Stomach (tissue), 9 donors: Measurements from ENCODE around the gene AATF. TPM values are rescaled to one million over a fixed set of nuclear protein-coding genes. Genes with fewer than 3 reads are reported as not detected.

ENCODE experiments used
- DNase-seq, 2 donors: peaks; one replicate each; pipeline versions ENCODE4 v3.0.0 to v3.0.0-alpha.2; 2013 to 2019
- H3K27ac ChIP-seq, 5 donors: fragments of 200-600 bp in 4 of 5; sonication (generic) in 4 of 5; one replicate each; pipeline ENCODE4 v1.5.1; 2013 to 2019; ENCODE audit warnings: mild to moderate bottlenecking in 1 of 5, moderate library complexity in 1 of 5
- H3K27me3 ChIP-seq, 3 donors: fragments of 200-600 bp; sonication (generic); one replicate each; pipeline ENCODE4 v1.5.1; 2017 to 2019; ENCODE audit warnings: mixed run types in 1 of 3
- H3K36me3 ChIP-seq, 4 donors: fragments of 200-600 bp; sonication (generic); 1 replicate in 3 of 4; 2 replicates in 1 of 4; pipeline ENCODE4 v1.5.1; 2016 to 2019
- H3K4me1 ChIP-seq, 4 donors: fragments of 200-600 bp; sonication (generic); one replicate each; pipeline ENCODE4 v1.5.1; 2016 to 2019
- H3K4me3 ChIP-seq, 4 donors: fragments of 200-600 bp; sonication (generic) in 3 of 4; one replicate each; pipeline ENCODE4 v1.5.1; 2016 to 2019; ENCODE audit warnings: mild to moderate bottlenecking in 1 of 4
- H3K9me3 ChIP-seq, 4 donors: fragments of 200-600 bp; sonication (generic); one replicate each; pipeline ENCODE4 v1.5.1; 2016 to 2019
- EP300 ChIP-seq: sonication (generic); formaldehyde crosslinking; IDR thresholded peaks from one replicate; pipeline ENCODE4 v1.6.1; 2017; ENCODE audit warnings: antibody characterized with exemption
- POLR2A ChIP-seq, 4 donors: fragments of 450-650 bp; IDR thresholded peaks; one replicate each; pipeline ENCODE4 v1.6.1; 2016; ENCODE audit warnings: antibody characterized with exemption in 4 of 4, control low read depth in 2 of 4, mild to moderate bottlenecking in 1 of 4, moderate library complexity in 1 of 4
- POLR2AphosphoS5 ChIP-seq, 3 donors: sonication (generic); formaldehyde crosslinking; IDR thresholded peaks; one replicate each; pipeline ENCODE4 v1.6.1; 2016; ENCODE audit warnings: antibody characterized with exemption in 3 of 3
- WGBS, 5 donors: extraction: QIAGEN DNeasy Blood & Tissue Kit in 3 of 5; methylation state at CpG; one replicate each; pipeline versions ENCODE4 v1.1.5 to v1.1.7; 2013 to 2018; 5-methylcytosine and 5-hydroxymethylcytosine counted together
- intact Hi-C: fragments of 100-400 bp; cut with DNase I; formaldehyde crosslinking; loops from one replicate; pipeline ENCODE4 v1.15.1; 2023; ENCODE audit warnings: low total_unique reads
- polyA plus RNA-seq, 3 donors: library from polyadenylated mRNA; stranded (reverse); fragments of 200-250 nt; gene quantifications; one replicate each; pipeline ENCODE4 v1.2.3, GENCODE V29; 2013
- total RNA-seq, 5 donors: library from RNA; depleted of rRNA; stranded (reverse); fragments of >200 nt; gene quantifications; one replicate each; pipeline versions ENCODE4 v1.1.0 to v1.2.3, GENCODE V29; 2014 to 2016
- TF ChIP-seq, protein P1 (sequence below), 7 experiments: fragments of 450-650 bp in 4 of 7; fragments of 200-600 bp in 3 of 7; sonication (generic) in 3 of 7; IDR thresholded peaks; one replicate each; pipeline ENCODE4 v1.5.1; 2016 to 2019; ENCODE audit warnings: antibody characterized with exemption in 7 of 7, control low read depth in 2 of 7, mild to moderate bottlenecking in 1 of 7
- donor health status: healthy with polysubstance abuse.
- donor health status: Bipolar disorder and iron deficiency.
- donor health status: healthy.

The AATF gene
- total and polyA plus RNA-seq, 8 donors: 5.3 to 52.7 (median 24.7) TPM

DNA sequence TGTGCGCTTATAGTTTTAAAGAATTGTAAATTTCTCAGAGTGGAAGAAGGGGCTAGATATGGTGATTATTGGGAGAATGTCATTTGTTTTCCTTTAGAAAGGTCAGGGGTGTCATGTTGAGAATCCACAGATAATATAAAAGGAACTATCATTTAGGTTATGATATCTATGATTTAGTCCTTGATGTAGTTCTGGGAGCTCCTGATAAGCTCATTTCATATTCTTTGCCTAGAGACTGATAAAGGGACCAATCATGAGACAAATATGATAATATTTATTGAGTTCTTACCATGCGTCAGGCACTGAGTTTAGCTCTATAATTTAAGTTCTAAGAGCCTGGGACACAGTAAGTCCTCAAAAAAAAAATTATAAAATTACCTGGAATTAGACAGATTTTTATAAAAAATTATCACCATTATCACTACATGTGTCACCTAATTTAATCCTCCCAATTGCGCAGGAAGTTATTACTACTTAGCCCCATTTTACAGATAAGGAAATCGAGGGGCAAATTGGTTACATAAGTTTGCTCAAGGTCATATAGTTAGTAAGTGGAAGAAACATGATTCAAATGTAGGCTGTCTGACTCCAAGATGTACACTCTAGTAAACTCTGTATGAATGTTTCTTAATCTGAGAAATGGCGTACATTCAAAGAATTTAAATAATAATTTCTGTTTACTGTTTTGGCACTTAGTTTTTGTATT lies 2.5 kb downstream of the AATF start:
- H3K4me1 ChIP-seq: peaks cover 16 to 40% (median 30%) of the 10 kb centered on the region in 4 donors
- intact Hi-C loops: loop anchor here (10.0 kb wide), 1 partner anchor 336 kb away; no protein-coding TSS in a partner anchor
- WGBS, 5 donors: 82 to 89% (median 87%) methylated on average over 5 of the region's 5 CpGs

DNA sequence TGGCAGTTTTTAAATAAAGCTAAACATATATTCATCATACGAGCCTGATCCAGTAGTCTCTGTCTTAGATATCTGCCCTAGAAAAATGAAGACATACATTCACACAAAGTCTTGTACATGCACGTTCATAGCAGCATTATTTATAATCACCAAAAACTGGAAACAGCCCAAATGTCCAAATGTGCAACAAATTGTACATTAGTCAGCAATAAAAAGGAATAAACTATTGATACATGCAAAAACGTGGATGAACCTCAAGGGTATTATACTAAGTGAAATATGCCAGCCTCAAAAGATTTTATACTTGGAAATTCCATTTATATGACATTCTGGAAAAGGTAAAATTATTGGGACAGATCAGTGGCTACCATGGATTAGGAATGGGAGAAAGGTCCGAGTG lies 22.8 kb downstream of the AATF start:
- WGBS, 5 donors: 81 to 84% (median 82%) methylated on average over 4 of the region's 4 CpGs
- Histone ChIP-seq H3K27ac (no peak overlapping the region), H3K4me3 (no peak overlapping the region)

More for the DNA sequence above, 2.5 kb downstream of the AATF start:
- DNase-seq: no peak
- no peak overlapping the region for H3K27ac ChIP-seq
- H3K9me3 ChIP-seq: no peaks in the 10 kb centered on the region
- peaks cover 10 to 18% (median 15%) of the 10 kb centered on the region in 3 donors for H3K27me3 ChIP-seq
- TF ChIP-seq POLR2AphosphoS5 (IDR thresholded peaks at IDR 0.05) (no peak), EP300 (no peak), POLR2A (IDR thresholded peaks at IDR 0.05) (no peak)
- TF ChIP-seq, protein P1, sequence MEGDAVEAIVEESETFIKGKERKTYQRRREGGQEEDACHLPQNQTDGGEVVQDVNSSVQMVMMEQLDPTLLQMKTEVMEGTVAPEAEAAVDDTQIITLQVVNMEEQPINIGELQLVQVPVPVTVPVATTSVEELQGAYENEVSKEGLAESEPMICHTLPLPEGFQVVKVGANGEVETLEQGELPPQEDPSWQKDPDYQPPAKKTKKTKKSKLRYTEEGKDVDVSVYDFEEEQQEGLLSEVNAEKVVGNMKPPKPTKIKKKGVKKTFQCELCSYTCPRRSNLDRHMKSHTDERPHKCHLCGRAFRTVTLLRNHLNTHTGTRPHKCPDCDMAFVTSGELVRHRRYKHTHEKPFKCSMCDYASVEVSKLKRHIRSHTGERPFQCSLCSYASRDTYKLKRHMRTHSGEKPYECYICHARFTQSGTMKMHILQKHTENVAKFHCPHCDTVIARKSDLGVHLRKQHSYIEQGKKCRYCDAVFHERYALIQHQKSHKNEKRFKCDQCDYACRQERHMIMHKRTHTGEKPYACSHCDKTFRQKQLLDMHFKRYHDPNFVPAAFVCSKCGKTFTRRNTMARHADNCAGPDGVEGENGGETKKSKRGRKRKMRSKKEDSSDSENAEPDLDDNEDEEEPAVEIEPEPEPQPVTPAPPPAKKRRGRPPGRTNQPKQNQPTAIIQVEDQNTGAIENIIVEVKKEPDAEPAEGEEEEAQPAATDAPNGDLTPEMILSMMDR (IDR thresholded peaks at IDR 0.05): no peak
- peaks cover 24 to 53% (median 48%) of the 10 kb centered on the region in 4 donors for H3K36me3 ChIP-seq
- H3K4me3 ChIP-seq: no peak overlapping the region

DNA sequence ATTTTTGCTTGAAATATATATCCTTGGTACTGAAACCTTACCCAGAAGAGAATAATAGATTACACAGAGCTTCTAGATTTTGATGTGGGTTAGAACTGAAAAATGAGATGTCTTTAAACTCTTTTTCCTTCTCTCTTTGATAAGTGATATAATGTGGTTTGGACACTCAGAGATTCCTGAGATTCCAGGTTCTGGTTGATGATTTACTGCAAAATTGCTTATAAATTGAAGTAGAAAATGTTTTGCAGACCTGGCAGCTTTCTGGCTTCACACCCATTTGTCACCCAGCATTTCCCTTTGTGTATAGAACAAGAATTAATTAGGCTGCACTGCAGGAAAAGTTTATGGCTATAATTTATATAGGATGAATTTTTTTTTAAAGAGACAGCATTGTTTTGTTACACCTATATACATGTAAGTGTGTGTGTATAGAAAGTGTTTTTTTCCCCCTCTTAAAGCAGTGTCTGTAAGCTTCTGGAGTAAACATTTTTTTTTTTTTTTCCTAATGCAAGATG lies 23.5 kb downstream of the AATF start:
- Histone ChIP-seq H3K4me3 (no peak overlapping the region), H3K4me1 (peaks cover 0 to 8% (median 0%) of the 10 kb centered on the region in 4 donors), H3K36me3 (peaks cover 0 to 23% (median 20%) of the 10 kb centered on the region in 4 donors), H3K27ac (no peak overlapping the region), H3K27me3 (no peaks in the 10 kb centered on the region), H3K9me3 (no peaks in the 10 kb centered on the region)
- peak in 1 of 2 donors; percentile 3 for DNase-seq
- intact Hi-C loops: no loop called here
- TF ChIP-seq, protein P1 (IDR thresholded peaks at IDR 0.05): no peak
- TF ChIP-seq EP300 (no peak), POLR2A (IDR thresholded peaks at IDR 0.05) (no peak), POLR2AphosphoS5 (IDR thresholded peaks at IDR 0.05) (no peak)

More for the DNA sequence above, 22.8 kb downstream of the AATF start:
- H3K36me3 ChIP-seq: peaks cover 0 to 28% (median 23%) of the 10 kb centered on the region in 4 donors
- peaks cover 0 to 8% (median 0%) of the 10 kb centered on the region in 4 donors for H3K4me1 ChIP-seq
- intact Hi-C loops: no loop called here
- H3K9me3 ChIP-seq: no peaks in the 10 kb centered on the region
- DNase-seq: no peak
- TF ChIP-seq EP300: no peak
- TF ChIP-seq, protein P1 (IDR thresholded peaks at IDR 0.05): no peak
- no peak for TF ChIP-seq POLR2A (IDR thresholded peaks at IDR 0.05)
- no peak for TF ChIP-seq POLR2AphosphoS5 (IDR thresholded peaks at IDR 0.05)
- H3K27me3 ChIP-seq: no peaks in the 10 kb centered on the region

DNA sequence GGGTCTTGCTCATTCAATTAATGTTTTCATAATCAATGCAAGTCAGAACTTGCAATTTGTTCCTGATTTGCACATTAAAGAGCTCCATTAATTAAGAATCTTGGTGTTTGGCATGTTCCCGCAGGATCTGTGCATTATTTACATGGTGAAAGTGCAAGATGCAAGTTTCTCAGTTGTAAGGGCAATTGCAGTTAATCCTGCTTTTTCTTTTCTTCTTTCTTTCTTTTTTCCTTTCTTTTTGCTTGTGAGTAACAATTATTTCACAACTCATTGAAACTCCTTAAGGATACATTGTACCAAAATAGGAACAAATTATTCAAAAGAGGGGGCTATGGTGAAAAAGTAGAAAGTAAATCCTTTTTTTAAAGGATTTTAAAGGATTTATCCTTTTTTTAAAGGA lies 24.2 kb downstream of the AATF start:
- Histone ChIP-seq H3K36me3 (peaks cover 0 to 21% (median 16%) of the 10 kb centered on the region in 4 donors), H3K27ac (no peak overlapping the region), H3K9me3 (no peaks in the 10 kb centered on the region), H3K27me3 (no peaks in the 10 kb centered on the region), H3K4me1 (peaks cover 0 to 8% (median 0%) of the 10 kb centered on the region in 4 donors), H3K4me3 (no peak overlapping the region)
- TF ChIP-seq POLR2AphosphoS5 (IDR thresholded peaks at IDR 0.05) (no peak), EP300 (no peak)
- TF ChIP-seq, protein P1 (IDR thresholded peaks at IDR 0.05): no peak
- 78 to 95% (median 88%) methylated on average over 1 of the region's 1 CpG for WGBS, 5 donors
- intact Hi-C loops: no loop called here
- no peak for DNase-seq
